ENCODE measurements around the gene ARID3A. TPM values are rescaled to one million over a fixed set of nuclear protein-coding genes. Genes with fewer than 3 reads are reported as not detected.

ARID3A gene
- total RNA-seq, 1 donor from 2014 or later, result 149 TPM

DNA sequence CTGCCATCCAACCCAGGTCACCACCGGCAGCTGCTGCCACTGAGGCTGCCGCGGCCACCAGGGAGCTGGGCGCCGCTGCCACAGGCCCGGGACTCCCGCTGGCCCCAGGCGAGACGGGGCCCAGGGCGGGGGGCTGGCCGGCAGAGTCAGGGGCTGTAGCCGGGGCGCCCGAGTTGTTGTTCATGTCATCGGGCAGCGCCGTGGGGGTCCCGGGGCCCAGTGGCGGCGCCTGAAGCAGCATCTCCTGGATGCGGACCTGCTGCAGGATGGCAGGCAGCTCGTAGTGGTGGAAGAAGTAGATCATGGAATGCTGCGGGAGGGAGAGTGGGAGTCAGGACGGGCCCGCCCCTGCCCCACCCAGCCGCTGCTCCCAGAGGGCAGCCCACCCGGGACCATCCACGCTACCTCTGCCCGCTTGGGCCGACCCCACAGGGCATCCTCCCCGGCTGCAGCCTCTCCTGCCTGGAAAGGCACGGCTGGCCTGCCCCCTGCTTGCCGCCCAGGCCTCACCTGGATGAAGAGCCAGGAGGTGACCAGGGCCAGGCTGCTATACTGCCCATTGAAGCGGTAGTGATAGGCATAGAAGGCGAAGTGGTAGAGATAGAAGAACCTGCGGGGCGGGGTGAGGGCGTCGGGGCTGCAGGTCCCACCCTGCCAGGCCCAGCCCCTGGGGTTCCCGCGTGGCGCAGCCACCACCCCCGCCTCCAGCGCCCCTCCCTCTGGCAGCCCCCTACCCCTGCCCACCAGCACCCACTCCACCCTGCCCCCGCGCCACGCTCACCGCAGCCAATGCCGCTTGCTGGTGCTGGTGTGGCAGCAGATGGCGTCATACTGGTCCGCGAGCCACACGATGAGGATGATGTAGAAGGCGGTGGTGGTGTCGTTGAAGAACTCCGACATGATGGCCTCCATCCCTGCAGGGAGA is 85.0 kb downstream of the ARID3A start:
- TF ChIP-seq, protein P1, sequence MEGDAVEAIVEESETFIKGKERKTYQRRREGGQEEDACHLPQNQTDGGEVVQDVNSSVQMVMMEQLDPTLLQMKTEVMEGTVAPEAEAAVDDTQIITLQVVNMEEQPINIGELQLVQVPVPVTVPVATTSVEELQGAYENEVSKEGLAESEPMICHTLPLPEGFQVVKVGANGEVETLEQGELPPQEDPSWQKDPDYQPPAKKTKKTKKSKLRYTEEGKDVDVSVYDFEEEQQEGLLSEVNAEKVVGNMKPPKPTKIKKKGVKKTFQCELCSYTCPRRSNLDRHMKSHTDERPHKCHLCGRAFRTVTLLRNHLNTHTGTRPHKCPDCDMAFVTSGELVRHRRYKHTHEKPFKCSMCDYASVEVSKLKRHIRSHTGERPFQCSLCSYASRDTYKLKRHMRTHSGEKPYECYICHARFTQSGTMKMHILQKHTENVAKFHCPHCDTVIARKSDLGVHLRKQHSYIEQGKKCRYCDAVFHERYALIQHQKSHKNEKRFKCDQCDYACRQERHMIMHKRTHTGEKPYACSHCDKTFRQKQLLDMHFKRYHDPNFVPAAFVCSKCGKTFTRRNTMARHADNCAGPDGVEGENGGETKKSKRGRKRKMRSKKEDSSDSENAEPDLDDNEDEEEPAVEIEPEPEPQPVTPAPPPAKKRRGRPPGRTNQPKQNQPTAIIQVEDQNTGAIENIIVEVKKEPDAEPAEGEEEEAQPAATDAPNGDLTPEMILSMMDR (IDR thresholded peaks at IDR 0.05; ENCODE audit: unreplicated experiment), result no peak
- Mint-ChIP-seq H3K27me3 (no peaks in the 10 kb centered on the region), H3K27ac (no peak overlapping the region), H3K9me3 (ENCODE audit: low read depth) (no peaks in the 10 kb centered on the region), H3K4me1 (ENCODE audit: low read depth) (no peaks in the 10 kb centered on the region), H3K36me3 (ENCODE audit: insufficient read depth) (peaks cover 5% of the 10 kb centered on the region), H3K4me3 (ENCODE audit: low read depth) (no peak overlapping the region)
- no peak for DNase-seq (ENCODE audit: low spot score, unreplicated experiment)

DNA sequence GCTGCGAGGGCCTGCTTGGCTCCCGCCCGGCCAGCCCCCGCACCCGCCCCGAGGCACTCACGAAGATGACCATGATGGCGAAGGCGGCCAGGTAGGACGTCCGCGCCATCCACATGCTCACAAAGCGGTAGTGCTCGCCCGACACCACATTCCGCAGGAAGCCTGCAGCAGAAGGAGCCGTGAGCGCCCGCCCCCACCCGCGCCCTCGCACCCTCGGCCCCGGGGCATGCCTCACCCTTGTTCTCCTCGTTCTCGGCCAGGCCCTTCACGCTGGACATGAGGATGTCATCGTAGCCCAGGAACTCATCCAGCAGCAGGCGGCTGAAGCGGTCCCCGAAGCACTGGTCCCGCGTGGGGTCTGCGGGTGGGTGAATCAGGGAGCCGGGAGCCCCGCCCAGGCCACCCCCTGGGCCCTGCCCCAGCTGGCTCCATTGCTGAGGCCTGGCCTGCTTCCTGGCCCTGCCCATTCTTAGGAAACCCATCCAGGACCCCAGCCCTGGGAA is 86.0 kb downstream of the ARID3A start:
- H3K4me3 Mint-ChIP-seq (ENCODE audit: low read depth), result no peak overlapping the region
- DNase-seq (ENCODE audit: low spot score, unreplicated experiment), result no peak
- TF ChIP-seq, protein P1 (IDR thresholded peaks at IDR 0.05; ENCODE audit: unreplicated experiment), result no peak
- peaks cover 1% of the 10 kb centered on the region for H3K4me1 Mint-ChIP-seq (ENCODE audit: low read depth)
- H3K27me3 Mint-ChIP-seq, result no peaks in the 10 kb centered on the region
- no peak overlapping the region for H3K27ac Mint-ChIP-seq
- H3K9me3 Mint-ChIP-seq (ENCODE audit: low read depth), result no peaks in the 10 kb centered on the region
- H3K36me3 Mint-ChIP-seq (ENCODE audit: insufficient read depth), result peaks cover 2% of the 10 kb centered on the region

DNA sequence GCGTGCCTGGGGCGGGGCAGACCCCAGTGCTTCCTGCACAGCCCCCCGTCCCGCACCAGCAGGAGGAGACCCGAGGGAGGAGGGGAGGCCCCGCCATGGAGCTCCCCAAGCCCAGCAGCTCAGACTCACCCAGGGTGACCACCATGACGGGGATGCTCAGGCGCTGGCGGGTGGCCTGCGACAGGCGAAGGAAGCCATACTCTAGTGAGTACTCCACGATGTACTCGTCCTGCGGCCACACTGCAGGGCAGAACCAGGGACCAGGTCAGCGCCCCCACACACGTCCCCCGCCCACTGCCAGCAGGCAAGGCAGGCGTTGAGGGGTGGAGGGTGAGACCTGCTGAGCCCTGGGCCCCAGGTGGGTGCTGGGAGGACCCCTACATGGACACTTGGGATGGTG is 86.5 kb downstream of the ARID3A start:
- no peak for DNase-seq (ENCODE audit: low spot score, unreplicated experiment)
- H3K4me1 Mint-ChIP-seq (ENCODE audit: low read depth), result peaks cover 6% of the 10 kb centered on the region
- H3K36me3 Mint-ChIP-seq (ENCODE audit: insufficient read depth), result no peaks in the 10 kb centered on the region
- H3K27me3 Mint-ChIP-seq, result no peaks in the 10 kb centered on the region
- H3K4me3 Mint-ChIP-seq (ENCODE audit: low read depth), result no peak overlapping the region
- TF ChIP-seq, protein P1 (IDR thresholded peaks at IDR 0.05; ENCODE audit: unreplicated experiment), result no peak
- no peak overlapping the region for H3K27ac Mint-ChIP-seq
- no peaks in the 10 kb centered on the region for H3K9me3 Mint-ChIP-seq (ENCODE audit: low read depth)

DNA sequence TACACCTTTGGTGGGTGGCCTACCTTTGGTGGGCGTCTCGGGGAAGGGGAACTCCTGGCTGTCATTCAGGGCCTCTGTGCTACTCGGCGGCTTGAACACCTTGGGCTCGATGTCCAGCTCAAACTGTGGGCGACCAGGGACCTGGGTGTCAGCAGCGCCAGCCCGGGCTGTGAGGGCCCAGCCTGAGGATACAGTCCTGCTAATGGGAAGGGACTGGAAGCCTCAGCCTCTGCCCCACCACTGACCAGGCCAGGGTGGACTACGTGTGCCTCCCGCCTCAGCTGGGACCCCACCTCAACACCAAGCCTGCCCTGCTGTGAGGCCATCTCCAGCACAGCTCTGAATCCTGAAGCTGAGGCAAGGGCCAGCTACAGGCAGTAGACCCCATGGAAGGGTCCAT is 87.4 kb downstream of the ARID3A start:
- Mint-ChIP-seq H3K27me3 (no peaks in the 10 kb centered on the region), H3K27ac (no peak overlapping the region), H3K4me3 (ENCODE audit: low read depth) (no peak overlapping the region), H3K9me3 (ENCODE audit: low read depth) (no peaks in the 10 kb centered on the region), H3K4me1 (ENCODE audit: low read depth) (peaks cover 9% of the 10 kb centered on the region), H3K36me3 (ENCODE audit: insufficient read depth) (no peaks in the 10 kb centered on the region)
- TF ChIP-seq, protein P1 (IDR thresholded peaks at IDR 0.05; ENCODE audit: unreplicated experiment), result no peak
- DNase-seq (ENCODE audit: low spot score, unreplicated experiment), result no peak

DNA sequence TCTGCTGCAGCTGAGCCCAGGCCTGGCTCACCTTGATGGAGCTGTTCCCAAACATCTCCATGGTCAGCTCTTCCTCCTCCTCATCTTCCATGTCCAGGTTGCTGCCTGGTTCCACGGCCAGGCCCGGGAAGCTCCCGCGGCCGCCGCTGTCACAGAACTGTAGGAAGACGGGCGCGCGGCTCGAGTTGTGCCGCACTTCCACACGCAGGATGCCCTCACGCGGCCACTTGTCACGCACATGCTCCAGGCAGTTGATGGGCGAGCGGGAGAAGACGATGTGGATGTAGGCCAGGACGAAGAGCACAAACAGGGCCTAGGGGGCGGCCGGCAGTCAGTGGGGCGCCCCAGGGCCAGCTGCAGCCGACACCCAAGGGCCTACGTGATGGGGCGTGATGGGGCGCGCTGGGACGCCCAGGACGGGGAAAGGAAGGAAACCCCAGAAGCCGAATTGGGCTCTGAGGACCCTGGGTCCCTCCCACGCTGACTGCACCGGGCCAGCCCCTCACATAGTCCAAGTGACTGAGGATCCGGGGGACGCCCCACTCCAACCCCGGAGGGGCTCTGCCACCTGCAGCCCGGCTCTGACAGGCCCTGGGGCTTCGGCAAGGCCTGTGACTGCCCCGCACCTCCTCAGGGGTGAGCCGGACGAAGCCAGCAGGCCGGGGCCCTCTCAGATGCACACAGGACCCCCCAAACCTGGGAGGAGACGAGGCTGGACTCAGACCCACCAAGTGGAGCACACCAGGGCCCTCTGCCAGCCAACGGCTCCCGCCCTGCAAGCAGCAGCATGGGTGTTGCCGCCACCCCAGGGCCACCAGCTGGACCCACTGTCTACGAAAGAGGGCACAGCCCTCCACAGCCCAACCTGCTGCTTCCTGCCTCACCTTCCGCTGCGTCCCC is 88.6 kb downstream of the ARID3A start:
- no peak overlapping the region for H3K4me3 Mint-ChIP-seq (ENCODE audit: low read depth)
- TF ChIP-seq, protein P1 (IDR thresholded peaks at IDR 0.05; ENCODE audit: unreplicated experiment), result no peak
- H3K4me1 Mint-ChIP-seq (ENCODE audit: low read depth), result peaks cover 10% of the 10 kb centered on the region
- no peak overlapping the region for H3K27ac Mint-ChIP-seq
- no peak for DNase-seq (ENCODE audit: low spot score, unreplicated experiment)
- H3K36me3 Mint-ChIP-seq (ENCODE audit: insufficient read depth), result no peaks in the 10 kb centered on the region
- no peaks in the 10 kb centered on the region for H3K9me3 Mint-ChIP-seq (ENCODE audit: low read depth)
- H3K27me3 Mint-ChIP-seq, result no peaks in the 10 kb centered on the region
